Body of pancreas (tissue), 4 donors: ENCODE measurements around the gene EP400. TPM values are rescaled to one million over a fixed set of nuclear protein-coding genes. Genes with fewer than 3 reads are reported as not detected.

Source experiments
- ATAC-seq: fragments of 150-250 bp; one replicate; pipeline ENCODE4 v1.9.1; 2016
- DNase-seq, 4 donors: peaks; one replicate each; pipeline ENCODE4 v3.0.0-alpha.2; 2019
- H3K27ac ChIP-seq, 4 donors: fragments of 200-600 bp; sonication (generic); 1 replicate in 3 of 4; 2 replicates in 1 of 4; pipeline versions ENCODE4 v1.5.1 to v1.6.1; 2016 to 2019; ENCODE audit warnings: mild to moderate bottlenecking in 1 of 4, mixed read lengths in 1 of 4, moderate library complexity in 1 of 4
- H3K27me3 ChIP-seq, 2 donors: fragments of 200-600 bp; sonication (generic); one replicate each; pipeline ENCODE4 v1.6.0; 2016; ENCODE audit warnings: mild to moderate bottlenecking in 1 of 2
- H3K36me3 ChIP-seq, 2 donors: fragments of 200-600 bp; sonication (generic); replicated peaks in 1 of 2; 2 replicates each; pipeline ENCODE4 v1.5.1; 2016; ENCODE audit warnings: low read depth in 2 of 2; ENCODE audit not compliant: insufficient read depth in 1 of 2
- H3K4me1 ChIP-seq: fragments of 200-600 bp; sonication (generic); one replicate; pipeline ENCODE4 v1.6.0; 2016
- H3K4me3 ChIP-seq, 2 donors: fragments of 200-600 bp; sonication (generic); 1 replicate in 1 of 2; 2 replicates in 1 of 2; pipeline ENCODE4 v1.5.1; 2016 to 2019
- H3K9me3 ChIP-seq, 3 donors: fragments of 200-600 bp; sonication (generic); 1 replicate in 2 of 3; 2 replicates in 1 of 3; pipeline ENCODE4 v1.5.1; 2016
- POLR2A ChIP-seq, 3 donors: fragments of 450-650 bp; IDR thresholded peaks; one replicate each; pipeline ENCODE4 v1.6.1; 2016; ENCODE audit warnings: antibody characterized with exemption in 3 of 3, mild to moderate bottlenecking in 2 of 3
- WGBS, 2 donors: methylation state at CpG; one replicate each; pipeline ENCODE4 v1.1.5; 2017; 5-methylcytosine and 5-hydroxymethylcytosine counted together
- intact Hi-C: fragments of 100-400 bp; cut with DNase I; formaldehyde crosslinking; loops from one replicate; pipeline ENCODE4 v1.15.1; 2023
- total RNA-seq, 2 donors: library from RNA; depleted of rRNA; stranded (reverse); fragments of >200 nt; gene quantifications; one replicate each; pipeline ENCODE4 v1.1.0, GENCODE V29; 2016
- TF ChIP-seq, protein P1 (sequence below), 7 experiments: fragments of 450-650 bp in 4 of 7; fragments of 200-600 bp in 3 of 7; sonication (generic) in 3 of 7; IDR thresholded peaks; one replicate each; pipeline ENCODE4 v1.5.1; 2016 to 2019; ENCODE audit warnings: antibody characterized with exemption in 7 of 7

The EP400 gene
- total RNA-seq, 2 donors from 2014 or later, result 20.5 to 22.4 TPM

DNA sequence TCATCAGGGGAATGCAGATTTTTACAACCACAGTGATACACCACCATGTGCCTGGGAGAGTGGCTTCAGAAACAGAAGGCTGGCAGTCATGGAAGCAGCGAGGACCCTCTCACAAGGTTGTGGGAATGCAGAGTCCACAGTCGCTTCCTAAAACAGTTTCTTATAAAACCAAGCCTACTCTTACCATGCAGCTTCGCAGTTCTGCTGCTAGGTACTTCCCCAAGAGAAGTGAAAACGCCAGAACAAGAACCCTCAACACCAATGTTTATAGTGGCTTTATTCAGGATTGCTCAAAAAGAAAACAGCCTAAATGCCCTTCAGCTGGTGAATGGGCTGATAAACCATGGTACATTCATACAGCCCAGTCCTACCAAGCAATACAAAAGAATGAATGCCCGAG, 107.2 kb downstream of the EP400 start:
- Histone ChIP-seq H3K4me1 (no peaks in the 10 kb centered on the region), H3K27ac (no peak overlapping the region), H3K9me3 (no peaks in the 10 kb centered on the region), H3K27me3 (no peaks in the 10 kb centered on the region), H3K4me3 (no peak overlapping the region), H3K36me3 (peaks cover 0 to 41% of the 10 kb centered on the region in 2 donors)
- no peak for TF ChIP-seq POLR2A (IDR thresholded peaks at IDR 0.05)
- TF ChIP-seq, protein P1, sequence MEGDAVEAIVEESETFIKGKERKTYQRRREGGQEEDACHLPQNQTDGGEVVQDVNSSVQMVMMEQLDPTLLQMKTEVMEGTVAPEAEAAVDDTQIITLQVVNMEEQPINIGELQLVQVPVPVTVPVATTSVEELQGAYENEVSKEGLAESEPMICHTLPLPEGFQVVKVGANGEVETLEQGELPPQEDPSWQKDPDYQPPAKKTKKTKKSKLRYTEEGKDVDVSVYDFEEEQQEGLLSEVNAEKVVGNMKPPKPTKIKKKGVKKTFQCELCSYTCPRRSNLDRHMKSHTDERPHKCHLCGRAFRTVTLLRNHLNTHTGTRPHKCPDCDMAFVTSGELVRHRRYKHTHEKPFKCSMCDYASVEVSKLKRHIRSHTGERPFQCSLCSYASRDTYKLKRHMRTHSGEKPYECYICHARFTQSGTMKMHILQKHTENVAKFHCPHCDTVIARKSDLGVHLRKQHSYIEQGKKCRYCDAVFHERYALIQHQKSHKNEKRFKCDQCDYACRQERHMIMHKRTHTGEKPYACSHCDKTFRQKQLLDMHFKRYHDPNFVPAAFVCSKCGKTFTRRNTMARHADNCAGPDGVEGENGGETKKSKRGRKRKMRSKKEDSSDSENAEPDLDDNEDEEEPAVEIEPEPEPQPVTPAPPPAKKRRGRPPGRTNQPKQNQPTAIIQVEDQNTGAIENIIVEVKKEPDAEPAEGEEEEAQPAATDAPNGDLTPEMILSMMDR (IDR thresholded peaks at IDR 0.05), result no peak
- DNase-seq (no peak), ATAC-seq (no peak)
- 89% methylated on average over 5 of the region's 5 CpGs for WGBS, 2 donors
- intact Hi-C loops, result no loop called here

DNA sequence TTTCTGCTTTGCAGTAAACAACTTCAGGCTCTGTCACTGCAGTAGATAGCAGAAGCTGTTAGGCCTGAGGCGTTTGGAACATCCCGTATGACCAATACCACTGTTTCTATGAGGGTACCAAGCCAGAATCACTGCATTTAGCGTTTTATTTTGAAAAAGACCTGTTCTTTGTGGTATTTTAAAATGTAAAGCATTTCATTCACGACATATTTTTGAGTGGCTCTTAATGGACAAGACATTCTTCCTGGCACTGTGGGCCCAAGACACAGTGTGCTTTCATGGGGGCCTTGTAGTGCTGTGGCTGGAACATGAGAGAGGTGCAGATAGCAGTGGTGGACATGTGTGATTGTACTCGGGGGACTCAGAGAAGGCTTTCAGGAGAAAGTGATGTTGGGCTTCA, 107.9 kb downstream of the EP400 start:
- intact Hi-C loops, result no loop called here
- Histone ChIP-seq H3K36me3 (peaks cover 0 to 44% of the 10 kb centered on the region in 2 donors), H3K4me1 (no peaks in the 10 kb centered on the region), H3K4me3 (no peak overlapping the region), H3K9me3 (no peaks in the 10 kb centered on the region), H3K27me3 (no peaks in the 10 kb centered on the region), H3K27ac (no peak overlapping the region)
- TF ChIP-seq POLR2A (IDR thresholded peaks at IDR 0.05), result no peak
- TF ChIP-seq, protein P1 (IDR thresholded peaks at IDR 0.05), result no peak
- no peak for DNase-seq
- 88 to 90% methylated on average over 5 of the region's 5 CpGs for WGBS, 2 donors
- ATAC-seq, result no peak

DNA sequence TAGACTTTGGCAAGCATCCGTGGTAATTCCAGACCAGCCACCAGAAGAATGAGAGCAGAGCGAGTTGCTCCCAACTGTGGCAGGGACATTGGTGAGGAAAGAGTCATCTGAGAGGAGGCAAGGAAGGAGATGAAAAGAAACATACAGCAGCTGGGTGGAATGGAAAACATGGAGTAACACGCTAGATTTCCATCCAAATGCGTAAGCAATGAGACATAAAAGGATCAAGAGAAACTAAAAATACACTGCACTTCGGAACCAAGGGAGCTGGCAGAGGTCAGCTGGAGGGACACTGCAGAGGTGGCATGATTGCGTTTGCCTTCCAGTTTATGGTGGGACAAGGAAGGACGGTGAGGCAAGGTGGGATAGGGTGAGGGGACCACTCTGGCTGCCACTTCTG, 111.5 kb downstream of the EP400 start:
- no peaks in the 10 kb centered on the region for H3K9me3 ChIP-seq
- H3K27me3 ChIP-seq, result no peaks in the 10 kb centered on the region
- H3K27ac ChIP-seq, result no peak overlapping the region
- WGBS, 2 donors, result 84 to 90% methylated on average over 7 of the region's 7 CpGs
- DNase-seq (no peak), ATAC-seq (no peak)
- intact Hi-C loops, result no loop called here
- H3K4me1 ChIP-seq, result no peaks in the 10 kb centered on the region
- TF ChIP-seq, protein P1 (IDR thresholded peaks at IDR 0.05), result no peak
- no peak for TF ChIP-seq POLR2A (IDR thresholded peaks at IDR 0.05)
- peaks cover 0 to 38% of the 10 kb centered on the region in 2 donors for H3K36me3 ChIP-seq
- H3K4me3 ChIP-seq, result no peak overlapping the region

DNA sequence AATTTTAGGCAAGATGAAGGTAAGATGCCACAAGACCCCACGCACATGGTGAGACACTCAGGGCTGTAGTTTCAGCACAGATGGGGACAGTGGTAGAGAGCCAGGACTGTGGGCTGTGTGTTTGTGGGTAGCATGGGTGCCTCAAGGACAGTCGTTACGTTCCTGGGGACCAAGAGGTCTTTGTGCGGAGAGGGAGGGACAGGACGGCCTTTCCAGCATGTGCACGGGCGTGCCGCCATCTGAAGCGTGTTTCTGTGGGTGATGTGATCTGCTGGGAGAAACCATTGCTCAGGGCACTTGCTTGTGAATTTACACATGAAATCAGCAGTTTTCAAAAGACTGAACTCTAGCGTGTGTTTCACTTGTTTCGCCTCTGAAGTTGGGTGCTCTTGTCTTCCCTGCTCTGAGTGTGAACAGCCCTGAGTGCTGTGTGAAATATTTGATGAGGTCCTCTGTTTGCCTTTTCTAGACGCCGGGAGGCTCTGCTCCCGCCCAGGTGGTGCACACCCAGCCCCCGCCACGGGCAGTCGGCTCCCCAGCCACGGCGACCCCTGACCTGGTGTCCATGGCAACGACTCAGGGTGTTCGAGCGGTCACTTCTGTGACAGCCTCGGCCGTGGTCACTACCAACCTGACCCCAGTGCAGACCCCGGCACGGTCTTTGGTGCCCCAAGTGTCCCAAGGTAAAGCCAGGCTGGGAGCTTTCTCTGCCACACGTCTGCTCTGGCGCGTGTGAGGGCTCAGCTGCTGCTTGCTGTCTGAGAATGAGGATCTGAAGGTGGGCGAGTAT, 112.1 kb downstream of the EP400 start:
- H3K9me3 ChIP-seq, result no peaks in the 10 kb centered on the region
- H3K4me3 ChIP-seq, result no peak overlapping the region
- ATAC-seq (no peak), DNase-seq (no peak)
- 82 to 84% methylated on average over 26 to 30 of the region's 30 CpGs for WGBS, 2 donors
- no peak overlapping the region for H3K27ac ChIP-seq
- TF ChIP-seq, protein P1 (IDR thresholded peaks at IDR 0.05), result no peak
- no peak for TF ChIP-seq POLR2A (IDR thresholded peaks at IDR 0.05)
- peaks cover 0 to 37% of the 10 kb centered on the region in 2 donors for H3K36me3 ChIP-seq
- intact Hi-C loops, result no loop called here
- H3K27me3 ChIP-seq, result no peaks in the 10 kb centered on the region
- no peaks in the 10 kb centered on the region for H3K4me1 ChIP-seq

DNA sequence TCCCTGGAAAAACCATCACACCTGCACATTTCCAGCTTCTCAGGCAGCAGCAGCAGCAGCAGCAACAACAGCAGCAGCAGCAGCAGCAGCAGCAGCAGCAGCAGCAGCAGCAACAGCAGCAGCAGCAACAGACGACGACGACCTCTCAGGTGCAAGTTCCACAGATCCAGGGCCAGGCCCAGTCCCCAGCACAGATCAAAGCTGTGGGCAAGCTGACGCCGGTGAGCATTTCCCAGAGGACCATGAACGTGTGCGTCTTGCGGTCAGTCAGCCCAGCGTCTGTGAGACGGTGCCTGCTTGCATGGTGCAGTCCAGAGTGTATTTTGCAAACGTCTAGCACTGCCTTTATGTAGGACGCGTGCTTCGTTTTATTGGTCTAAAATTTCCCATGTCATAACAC, 112.7 kb downstream of the EP400 start:
- ATAC-seq (no peak), DNase-seq (no peak)
- Histone ChIP-seq H3K9me3 (no peaks in the 10 kb centered on the region), H3K27me3 (no peaks in the 10 kb centered on the region), H3K4me1 (no peaks in the 10 kb centered on the region), H3K36me3 (peaks cover under 1 to 36% of the 10 kb centered on the region in 2 donors), H3K27ac (no peak overlapping the region), H3K4me3 (no peak overlapping the region)
- intact Hi-C loops, result no loop called here
- TF ChIP-seq, protein P1 (IDR thresholded peaks at IDR 0.05), result no peak
- TF ChIP-seq POLR2A (IDR thresholded peaks at IDR 0.05), result no peak
- WGBS, 2 donors, result 88 to 90% methylated on average over 14 of the region's 14 CpGs
